Naive thymus-derived CD4-positive, alpha-beta T cell (primary cell): ENCODE data around the gene GUCY1A2. TPM values are rescaled to one million over a fixed set of nuclear protein-coding genes. Genes with fewer than 3 reads are reported as not detected.
"Not testable (repeated sequence)": the region's sequence is repeated elsewhere in the genome, so short reads cannot be mapped to it uniquely, and the experiment has no call there.

Source experiments
- ATAC-seq: fragments of 150-1000 bp; cut with Tn5 transposase; 2 replicates; pipeline ENCODE4 v1.10.0; 2021; ENCODE audit warnings: mild to moderate bottlenecking, moderate library complexity
- CTCF ChIA-PET: fragments of 350-600 bp; sonication (Branson Sonifier 250); formaldehyde crosslinking; loops from one replicate; lab custom pipeline; 2021; ENCODE audit warnings: antibody characterized with exemption; lab: Charles Lee
- POLR2A ChIA-PET: fragments of 350-600 bp; sonication (Branson Sonifier 250); formaldehyde crosslinking; loops from one replicate; lab custom pipeline; 2021; ENCODE audit warnings: antibody characterized with exemption, inconsistent platforms; lab: Charles Lee
- DNase-seq, 9 donors: peaks; one replicate each; pipeline versions ENCODE4 v3.0.0 to v3.0.0-alpha.2; 2020 to 2022; ENCODE audit warnings: mixed read lengths in 1 of 9
- H3K27ac ChIP-seq: one replicate; pipeline ENCODE4 v1.7.0; 2013; ENCODE audit warnings: mild to moderate bottlenecking, low read depth, low read length, moderate library complexity
- H3K27me3 ChIP-seq, 2 donors: one replicate each; pipeline ENCODE4 v1.7.0; 2013; ENCODE audit warnings: low read length in 2 of 2, mild to moderate bottlenecking in 2 of 2, moderate library complexity in 2 of 2; ENCODE audit not compliant: control insufficient read depth in 2 of 2, insufficient read depth in 2 of 2
- H3K36me3 ChIP-seq, 3 experiments: 1 replicate in 2 of 3; 2 replicates in 1 of 3; pipeline ENCODE4 v1.7.0; 2013; ENCODE audit warnings: low read length in 3 of 3, mild to moderate bottlenecking in 3 of 3, moderate library complexity in 1 of 3; ENCODE audit not compliant: insufficient read depth in 3 of 3, control insufficient read depth in 2 of 3
- H3K4me1 ChIP-seq, 2 donors: one replicate each; pipeline ENCODE4 v1.7.0; 2013; ENCODE audit warnings: low read length in 2 of 2, mild to moderate bottlenecking in 2 of 2, moderate library complexity in 1 of 2; ENCODE audit not compliant: control insufficient read depth in 2 of 2, insufficient read depth in 2 of 2
- H3K4me3 ChIP-seq: 2 replicates; pipeline ENCODE4 v1.7.0; 2013; ENCODE audit warnings: mild to moderate bottlenecking, low read length
- H3K9me3 ChIP-seq, 3 experiments: 1 replicate in 2 of 3; 2 replicates in 1 of 3; pipeline ENCODE4 v1.7.0; 2013; ENCODE audit warnings: low read length in 3 of 3; ENCODE audit not compliant: control insufficient read depth in 2 of 3
- H3K27ac Mint-ChIP-seq, 9 donors: one replicate each; pipeline ENCODE4 v1.8.0; 2020 to 2022; ENCODE audit warnings: mixed read lengths in 9 of 9, mild to moderate bottlenecking in 8 of 9, moderate library complexity in 5 of 9, inconsistent platforms in 2 of 9
- H3K27me3 Mint-ChIP-seq, 5 donors: one replicate each; pipeline ENCODE4 v1.8.0; 2021 to 2022; ENCODE audit warnings: mixed read lengths in 5 of 5, mild to moderate bottlenecking in 1 of 5
- H3K36me3 Mint-ChIP-seq, 5 donors: one replicate each; pipeline ENCODE4 v1.8.0; 2020 to 2022; ENCODE audit warnings: mixed read lengths in 5 of 5, mild to moderate bottlenecking in 3 of 5, inconsistent platforms in 1 of 5
- H3K4me1 Mint-ChIP-seq, 7 donors: one replicate each; pipeline ENCODE4 v1.8.0; 2020 to 2022; ENCODE audit warnings: mixed read lengths in 7 of 7, mild to moderate bottlenecking in 3 of 7, inconsistent platforms in 1 of 7
- H3K4me3 Mint-ChIP-seq, 10 donors: one replicate each; pipeline ENCODE4 v1.8.0; 2020 to 2022; ENCODE audit warnings: mild to moderate bottlenecking in 10 of 10, mixed read lengths in 10 of 10, moderate library complexity in 6 of 10, inconsistent platforms in 2 of 10
- H3K9me3 Mint-ChIP-seq, 11 donors: one replicate each; pipeline ENCODE4 v1.8.0; 2020 to 2022; ENCODE audit warnings: mixed read lengths in 11 of 11, mild to moderate bottlenecking in 4 of 11, inconsistent platforms in 1 of 11, moderate library complexity in 1 of 11
- intact Hi-C, 2 donors: fragments of 100-400 bp; cut with micrococcal nuclease; formaldehyde crosslinking; loops; one replicate each; pipeline ENCODE4 v1.15.1; 2023
- polyA plus RNA-seq, 2 donors: library from polyadenylated mRNA; unstranded; fragments of 300-500 nt; fragmentation: Illumina TruSeq; gene quantifications; one replicate each; pipeline ENCODE4 v1.2.3, GENCODE V29; 2021
- total RNA-seq, 6 experiments: library from RNA in 5 of 6; stranded (reverse) in 5 of 6; gene quantifications; 1 replicate in 5 of 6; 2 replicates in 1 of 6; pipeline ENCODE4 v1.2.3 and lab custom pipeline; 2021 to 2026

Gene GUCY1A2
- under 1 TPM in 2 of 5 experiments, not detected in 3; 0.03 to 0.22 TPM for total RNA-seq
- not detected for polyA plus RNA-seq
- 0.40 reads per million for total RNA-seq (lab: John Stamatoyannopoulos, UW)

- no peak within 1 kb of the TSS for H3K27ac ChIP-seq
- peaks cover 0 to 4% (median 0%) of the 10 kb centered on the region in 3 experiments for H3K9me3 ChIP-seq
- no peak within 1 kb of the TSS for H3K4me3 ChIP-seq
- H3K36me3 ChIP-seq, result no peaks in the 10 kb centered on the region
- Mint-ChIP-seq H3K4me1 (peaks cover 2 to 14% (median 9%) of the 10 kb centered on the region in 7 donors), H3K27me3 (peaks cover 46 to 65% (median 57%) of the 10 kb centered on the region in 5 donors), H3K36me3 (peaks cover 0 to 4% (median 0%) of the 10 kb centered on the region in 5 donors), H3K27ac (no peak within 1 kb of the TSS), H3K4me3 (peak within 1 kb of the TSS in 7 of 10 donors; percentile 38 to 75 (median 60)), H3K9me3 (peaks cover 0 to 12% (median 2%) of the 10 kb centered on the region in 11 donors)
- ChIA-PET CTCF (no interaction called here), POLR2A (no interaction called here)
- no peak for DNase-seq
- no peak for ATAC-seq
- no peaks in the 10 kb centered on the region for H3K27me3 ChIP-seq
- intact Hi-C loops, result no loop called here
- H3K4me1 ChIP-seq, result no peaks in the 10 kb centered on the region
Measured at GRCh38 chr11:107018219-107018901, at the start of gene GUCY1A2. Gene GUCY1A2, minus strand, starts transcription at chr11:107018476. Its CDS starts 421 bp downstream, at chr11:107018055.

GRCh38 chr11:107054391-107054790 is 36.1 kb upstream of the GUCY1A2 start:
- Histone ChIP-seq H3K36me3 (no peaks in the 10 kb centered on the region), H3K27me3 (no peaks in the 10 kb centered on the region), H3K4me3 (no peak overlapping the region), H3K9me3 (peaks cover 0 to 11% (median 0%) of the 10 kb centered on the region in 3 experiments), H3K27ac (no peak overlapping the region), H3K4me1 (no peaks in the 10 kb centered on the region)
- intact Hi-C loops, result no loop called here
- ATAC-seq (no peak), DNase-seq (no peak)
- Mint-ChIP-seq H3K4me3 (no peak overlapping the region), H3K36me3 (peaks cover 0 to 12% (median 5%) of the 10 kb centered on the region in 5 donors), H3K27me3 (no peaks in the 10 kb centered on the region), H3K4me1 (no peaks in the 10 kb centered on the region), H3K9me3 (peaks cover 14 to 61% (median 22%) of the 10 kb centered on the region in 11 donors), H3K27ac (no peak overlapping the region)
- ChIA-PET POLR2A (no interaction called here), CTCF (no interaction called here)

- H3K4me3 Mint-ChIP-seq, H3K27ac Mint-ChIP-seq, CTCF ChIA-PET, H3K27me3 Mint-ChIP-seq, intact Hi-C loops, DNase-seq, ATAC-seq, H3K4me1 Mint-ChIP-seq, H3K36me3 ChIP-seq, H3K4me1 ChIP-seq, H3K4me3 ChIP-seq, H3K27me3 ChIP-seq, H3K27ac ChIP-seq, POLR2A ChIA-PET: not testable (repeated sequence)
- H3K9me3 ChIP-seq, result peaks cover 0 to 11% (median 0%) of the 10 kb centered on the region in 3 experiments
- Mint-ChIP-seq H3K9me3 (peaks cover 10 to 59% (median 29%) of the 10 kb centered on the region in 11 donors), H3K36me3 (peaks cover 0 to 18% (median 5%) of the 10 kb centered on the region in 5 donors)
Measured at GRCh38 chr11:107051332-107051731, 33.1 kb upstream of the GUCY1A2 start.

- H3K4me3 Mint-ChIP-seq, ATAC-seq, POLR2A ChIA-PET, H3K4me1 Mint-ChIP-seq, H3K36me3 ChIP-seq, intact Hi-C loops, H3K27me3 ChIP-seq, H3K27ac ChIP-seq, H3K4me3 ChIP-seq, H3K4me1 ChIP-seq, CTCF ChIA-PET, H3K27ac Mint-ChIP-seq, H3K27me3 Mint-ChIP-seq, DNase-seq: not testable (repeated sequence)
- H3K9me3 ChIP-seq, result peaks cover 0 to 11% (median 0%) of the 10 kb centered on the region in 3 experiments
- Mint-ChIP-seq H3K9me3 (peaks cover 10 to 55% (median 25%) of the 10 kb centered on the region in 11 donors), H3K36me3 (peaks cover 0 to 18% (median 5%) of the 10 kb centered on the region in 5 donors)
Measured at GRCh38 chr11:107050899-107051298, 32.6 kb upstream of the GUCY1A2 start.

- ChIA-PET CTCF (no interaction called here), POLR2A (no interaction called here)
- DNase-seq (no peak), ATAC-seq (no peak)
- intact Hi-C loops, result no loop called here
- Histone ChIP-seq H3K9me3 (peaks cover 0 to 11% (median 0%) of the 10 kb centered on the region in 3 experiments), H3K27me3 (no peaks in the 10 kb centered on the region), H3K27ac (no peak overlapping the region), H3K4me1 (no peaks in the 10 kb centered on the region), H3K4me3 (no peak overlapping the region), H3K36me3 (no peaks in the 10 kb centered on the region)
- H3K4me1 Mint-ChIP-seq, result no peaks in the 10 kb centered on the region
- no peak overlapping the region for H3K4me3 Mint-ChIP-seq
- H3K27ac Mint-ChIP-seq, result no peak overlapping the region
- H3K36me3 Mint-ChIP-seq, result peaks cover 0 to 18% (median 5%) of the 10 kb centered on the region in 5 donors
- H3K27me3 Mint-ChIP-seq, result no peaks in the 10 kb centered on the region
- H3K9me3 Mint-ChIP-seq, result peaks cover 10 to 56% (median 24%) of the 10 kb centered on the region in 11 donors
Measured at GRCh38 chr11:107050121-107050520, 31.8 kb upstream of the GUCY1A2 start.

- Histone ChIP-seq H3K9me3 (peaks cover 0 to 3% (median 0%) of the 10 kb centered on the region in 3 experiments), H3K27ac (no peak overlapping the region), H3K4me3 (no peak overlapping the region), H3K27me3 (no peaks in the 10 kb centered on the region), H3K36me3 (no peaks in the 10 kb centered on the region), H3K4me1 (no peaks in the 10 kb centered on the region)
- Mint-ChIP-seq H3K9me3 (peaks cover 3 to 19% (median 7%) of the 10 kb centered on the region in 11 donors), H3K36me3 (peaks cover 0 to 6% (median 0%) of the 10 kb centered on the region in 5 donors), H3K27ac (no peak overlapping the region), H3K4me1 (no peaks in the 10 kb centered on the region), H3K4me3 (no peak overlapping the region), H3K27me3 (no peaks in the 10 kb centered on the region)
- DNase-seq (no peak), ATAC-seq (no peak)
- intact Hi-C loops, result no loop called here
- CTCF ChIA-PET, result no interaction called here
- POLR2A ChIA-PET, result no interaction called here
Measured at GRCh38 chr11:107044503-107044902, 26.2 kb upstream of the GUCY1A2 start.
